Fibroblast of gingiva (primary cell): ENCODE results near the gene TCF19.

Experiments used
- DNase-seq: peaks from one replicate; pipeline ENCODE4 v3.0.0-alpha.2; 2011; ENCODE audit warnings: low read depth

TCF19 gene

GRCh38 chr6:31158140-31158862 lies at the start of gene TCF19:
TSS of gene TCF19 (plus strand) at chr6:31158589. CDS start at chr6:31159470, 881 bp downstream.
- DNase-seq = peak; percentile 99

- DNase-seq = no peak
Observed at GRCh38 chr6:31110825-31111582, 47.4 kb upstream of the TCF19 start.

- no peak for DNase-seq
Observed at GRCh38 chr6:31111712-31112111, 46.7 kb upstream of the TCF19 start.

- DNase-seq = no peak
Observed at GRCh38 chr6:31112478-31112877, 45.9 kb upstream of the TCF19 start, which contains the start of gene C6orf15. TSS of gene C6orf15 (minus strand) at chr6:31112575. CDS start at chr6:31112555, 20 bp downstream.

- peak; percentile 82 for DNase-seq
Observed at GRCh38 chr6:31113861-31114540, 44.4 kb upstream of the TCF19 start.

GRCh38 chr6:31114541-31114878 lies 43.9 kb upstream of the TCF19 start, which contains the start of gene PSORS1C1:
TSS of gene PSORS1C1 (plus strand) at chr6:31114800. CDS start at chr6:31129633, 14,833 bp downstream.
- peak; percentile 86 for DNase-seq

- DNase-seq = peak; percentile 24
Observed at GRCh38 chr6:31114970-31115849, 43.2 kb upstream of the TCF19 start.

GRCh38 chr6:31115941-31116560 lies 42.3 kb upstream of the TCF19 start:
- DNase-seq = no peak

- peak; percentile 29 for DNase-seq
Observed at GRCh38 chr6:31116661-31117385, 41.6 kb upstream of the TCF19 start.

GRCh38 chr6:31118178-31118577 lies 40.2 kb upstream of the TCF19 start:
- DNase-seq = no peak

- DNase-seq = no peak
Observed at GRCh38 chr6:31120151-31120915, 38.1 kb upstream of the TCF19 start, which contains the start of gene CDSN. TSS of gene CDSN (minus strand) at chr6:31120446. CDS start at chr6:31120419, 27 bp downstream.

- DNase-seq = no peak
Observed at GRCh38 chr6:31121131-31121790, 37.1 kb upstream of the TCF19 start.

- peak; percentile 83 for DNase-seq
Observed at GRCh38 chr6:31122791-31123706, 35.3 kb upstream of the TCF19 start.

GRCh38 chr6:31125162-31125561 lies 33.2 kb upstream of the TCF19 start:
- DNase-seq = no peak

- DNase-seq = peak; percentile 73
Observed at GRCh38 chr6:31125586-31126363, 32.6 kb upstream of the TCF19 start.

- no peak for DNase-seq
Observed at GRCh38 chr6:31126396-31127175, 31.8 kb upstream of the TCF19 start.
